T-helper 1 cell treated with Interleukin-12 subunit alpha and Interleukin-12 subunit beta and Interleukin-4 antibody, amounts not matched to agents 30 ng/mL and 1 ng/mL, for 36 hours (primary cell): ENCODE measurements around the gene SUSD1. TPM values are rescaled to one million over a fixed set of nuclear protein-coding genes. Genes with fewer than 3 reads are reported as not detected.

Experiments used
- intact Hi-C: fragments of 100-400 bp; cut with micrococcal nuclease; formaldehyde crosslinking; loops from one replicate; pipeline ENCODE4 v1.15.1; 2024
- total RNA-seq: library from RNA; stranded (reverse); gene quantifications from 2 replicates; pipeline ENCODE4 v1.2.3, GENCODE V29; 2022

Gene SUSD1
- total RNA-seq, 1 donor from 2014 or later, result 23.7 TPM

- intact Hi-C loops, result loop anchor here (1.0 to 10.0 kb wide), 7 partner anchors 45 to 1240 kb away; partner anchors contain the start of genes C9orf43, KIAA1958, POLE3 and PTBP3
Measured at GRCh38 chr9:112174222-112174964, 704 bp downstream of the SUSD1 start.

GRCh38 chr9:112173489-112174221 lies 1.4 kb downstream of the SUSD1 start:
- intact Hi-C loops, result loop anchor here (1.0 to 10.0 kb wide), 7 partner anchors 46 to 1241 kb away; partner anchors contain the start of genes C9orf43, KIAA1958, POLE3 and PTBP3

GRCh38 chr9:112170968-112171367 lies 4.1 kb downstream of the SUSD1 start:
- intact Hi-C loops, result loop anchor here (5.0 to 10.0 kb wide), 2 partner anchors 316 to 1244 kb away; partner anchors contain the start of genes C9orf43, KIAA1958 and POLE3

- intact Hi-C loops, result loop anchor here (5.0 to 10.0 kb wide), 2 partner anchors 317 to 1245 kb away; partner anchors contain the start of genes C9orf43, KIAA1958 and POLE3
Measured at GRCh38 chr9:112170235-112170634, 4.9 kb downstream of the SUSD1 start.

GRCh38 chr9:112169368-112169767 lies 5.7 kb downstream of the SUSD1 start:
- intact Hi-C loops, result no loop called here

GRCh38 chr9:112168197-112168596 lies 6.9 kb downstream of the SUSD1 start:
- intact Hi-C loops, result no loop called here

- intact Hi-C loops, result no loop called here
Measured at GRCh38 chr9:112166176-112167140, 8.6 kb downstream of the SUSD1 start.

- intact Hi-C loops, result no loop called here
Measured at GRCh38 chr9:112162621-112163413, 12.3 kb downstream of the SUSD1 start.

- intact Hi-C loops, result no loop called here
Measured at GRCh38 chr9:112159781-112160180, 15.3 kb downstream of the SUSD1 start.

- intact Hi-C loops, result no loop called here
Measured at GRCh38 chr9:112158656-112159367, 16.3 kb downstream of the SUSD1 start.

GRCh38 chr9:112157961-112158360 lies 17.1 kb downstream of the SUSD1 start:
- intact Hi-C loops, result loop anchor here (2.0 kb wide), 1 partner anchor 23 kb away; no protein-coding TSS in a partner anchor

GRCh38 chr9:112157087-112157486 lies 18.0 kb downstream of the SUSD1 start:
- intact Hi-C loops, result loop anchor here (2.0 kb wide), 1 partner anchor 24 kb away; no protein-coding TSS in a partner anchor

- intact Hi-C loops, result no loop called here
Measured at GRCh38 chr9:112149211-112149610, 25.9 kb downstream of the SUSD1 start.

GRCh38 chr9:112145886-112146285 lies 29.2 kb downstream of the SUSD1 start:
- intact Hi-C loops, result no loop called here

GRCh38 chr9:112144807-112145206 lies 30.3 kb downstream of the SUSD1 start:
- intact Hi-C loops, result loop anchor here (5.0 kb wide), 1 partner anchor 37 kb away; no protein-coding TSS in a partner anchor

- intact Hi-C loops, result loop anchor here (5.0 kb wide), 1 partner anchor 40 kb away; no protein-coding TSS in a partner anchor
Measured at GRCh38 chr9:112142420-112142819, 32.7 kb downstream of the SUSD1 start.

- intact Hi-C loops, result loop anchor here (5.0 kb wide), 1 partner anchor 41 kb away; no protein-coding TSS in a partner anchor
Measured at GRCh38 chr9:112140936-112141335, 34.2 kb downstream of the SUSD1 start.

- intact Hi-C loops, result no loop called here
Measured at GRCh38 chr9:112137066-112137465, 38.0 kb downstream of the SUSD1 start.

- intact Hi-C loops, result no loop called here
Measured at GRCh38 chr9:112135706-112136105, 39.4 kb downstream of the SUSD1 start.
